Trophoblast cell (in vitro differentiated cells and primary cell): ENCODE measurements around the gene CACNA1G.

Source experiments
- DNase-seq, 2 donors: peaks; one replicate each; pipeline ENCODE4 v3.0.0-alpha.2; 2016
- H2AFZ ChIP-seq: 2 replicates; pipeline ENCODE4 v1.6.1; 2013; ENCODE audit warnings: low read length, moderate library complexity, mild to moderate bottlenecking; ENCODE audit not compliant: insufficient read depth, poor library complexity
- H2AK5ac ChIP-seq: 2 replicates; pipeline ENCODE4 v1.6.1; 2013; ENCODE audit warnings: mild to moderate bottlenecking, low read length
- H2BK120ac ChIP-seq: 2 replicates; pipeline ENCODE4 v1.6.1; 2013; ENCODE audit warnings: low read length, mild to moderate bottlenecking, moderate library complexity; ENCODE audit not compliant: insufficient read depth, poor library complexity
- H2BK12ac ChIP-seq: 2 replicates; pipeline ENCODE4 v1.6.1; 2013; ENCODE audit warnings: mild to moderate bottlenecking, low read length, moderate library complexity
- H2BK5ac ChIP-seq: 2 replicates; pipeline ENCODE4 v1.6.1; 2013; ENCODE audit warnings: low read length, low read depth, moderate library complexity, mild to moderate bottlenecking; ENCODE audit not compliant: poor library complexity
- H3K14ac ChIP-seq: 2 replicates; pipeline ENCODE4 v1.6.1; 2013; ENCODE audit warnings: mild to moderate bottlenecking, low read length
- H3K18ac ChIP-seq: 2 replicates; pipeline ENCODE4 v1.6.1; 2013; ENCODE audit warnings: mild to moderate bottlenecking, low read length
- H3K23ac ChIP-seq: 2 replicates; pipeline ENCODE4 v1.6.1; 2013; ENCODE audit warnings: low read length
- H3K27ac ChIP-seq: 2 replicates; pipeline ENCODE4 v1.5.1; 2013; ENCODE audit warnings: low read depth, mild to moderate bottlenecking, inconsistent platforms, low read length, moderate library complexity
- H3K27me3 ChIP-seq: 2 replicates; pipeline ENCODE4 v1.6.1; 2013; ENCODE audit warnings: inconsistent platforms, mild to moderate bottlenecking, low read length, moderate library complexity; ENCODE audit not compliant: insufficient read depth
- H3K36me3 ChIP-seq, 2 experiments: 1 replicate in 1 of 2; 2 replicates in 1 of 2; pipeline ENCODE4 v1.6.1; 2013; ENCODE audit warnings: low read length in 2 of 2, mild to moderate bottlenecking in 2 of 2, moderate library complexity in 1 of 2; ENCODE audit not compliant: insufficient read depth in 2 of 2, control insufficient read depth in 1 of 2
- H3K4ac ChIP-seq: 2 replicates; pipeline ENCODE4 v1.6.1; 2013; ENCODE audit warnings: low read depth, mild to moderate bottlenecking, low read length, moderate library complexity
- H3K4me1 ChIP-seq, 2 experiments: 1 replicate in 1 of 2; 2 replicates in 1 of 2; pipeline ENCODE4 v1.6.1; 2013; ENCODE audit warnings: low read length in 2 of 2, mild to moderate bottlenecking in 2 of 2, moderate library complexity in 1 of 2; ENCODE audit not compliant: insufficient read depth in 2 of 2, control insufficient read depth in 1 of 2
- H3K4me2 ChIP-seq: 2 replicates; pipeline ENCODE4 v1.6.1; 2013; ENCODE audit warnings: inconsistent platforms, mild to moderate bottlenecking, low read length, moderate library complexity
- H3K4me3 ChIP-seq: 2 replicates; pipeline ENCODE4 v1.5.1; 2013; ENCODE audit warnings: mild to moderate bottlenecking, low read depth, low read length, inconsistent platforms
- H3K79me1 ChIP-seq: one replicate; pipeline ENCODE4 v1.6.1; 2013; ENCODE audit warnings: low read length
- H3K79me2 ChIP-seq: 2 replicates; pipeline ENCODE4 v1.6.1; 2013; ENCODE audit warnings: low read length, mild to moderate bottlenecking; ENCODE audit not compliant: control insufficient read depth, insufficient read depth, poor library complexity
- H3K9ac ChIP-seq: 2 replicates; pipeline ENCODE4 v1.6.1; 2013; ENCODE audit warnings: mild to moderate bottlenecking, low read length
- H3K9me3 ChIP-seq: 2 replicates; pipeline ENCODE4 v1.6.1; 2013; ENCODE audit warnings: low read depth, mild to moderate bottlenecking, control low read depth, inconsistent platforms, low read length; ENCODE audit not compliant: insufficient read depth
- H4K12ac ChIP-seq: 2 replicates; pipeline ENCODE4 v1.6.1; 2013; ENCODE audit warnings: low read depth, mild to moderate bottlenecking, low read length, moderate library complexity
- H4K8ac ChIP-seq: 2 replicates; pipeline ENCODE4 v1.6.1; 2013; ENCODE audit warnings: low read depth, mild to moderate bottlenecking, low read length, moderate library complexity
- H4K91ac ChIP-seq: one replicate; pipeline ENCODE4 v1.6.1; 2013; ENCODE audit warnings: low read depth, mild to moderate bottlenecking, low read length, moderate library complexity
- WGBS: extraction: QIAGEN DNeasy Blood & Tissue Kit; methylation state at CpG from one replicate; pipeline ENCODE4 v1.1.7; 2013; ENCODE audit warnings: missing lambda C conversion rate; ENCODE audit not compliant: insufficient read length, insufficient coverage; ENCODE audit errors: extremely low coverage; 5-methylcytosine and 5-hydroxymethylcytosine counted together

The CACNA1G gene

DNA sequence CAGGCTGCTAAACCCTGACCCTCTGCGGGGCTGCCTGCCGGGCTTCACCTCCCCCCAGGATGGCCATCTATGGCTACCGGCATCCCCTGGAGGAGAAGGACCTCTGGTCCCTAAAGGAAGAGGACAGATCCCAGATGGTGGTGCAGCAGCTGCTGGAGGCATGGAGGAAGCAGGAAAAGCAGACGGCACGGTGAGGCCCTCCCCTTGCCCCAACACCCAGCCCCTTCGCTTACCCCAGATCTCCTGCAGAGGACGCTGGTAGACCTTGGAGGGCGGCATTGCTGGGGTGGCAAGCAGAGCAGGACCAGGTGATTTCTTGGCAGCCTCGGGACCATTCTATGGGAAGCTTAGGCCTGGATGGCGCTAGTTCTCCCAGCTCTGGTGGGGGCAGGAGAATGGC, 98.7 kb downstream of the CACNA1G start:
- Histone ChIP-seq H3K9me3 (no peaks in the 10 kb centered on the region), H4K8ac (peak overlapping the region; percentile 26), H3K79me1 (peaks cover 21% of the 10 kb centered on the region), H3K79me2 (peaks cover 2% of the 10 kb centered on the region), H4K12ac (no peak overlapping the region), H3K4me3 (no peak overlapping the region), H2BK5ac (no peak overlapping the region), H4K91ac (no peak overlapping the region), H3K23ac (no peak overlapping the region), H2AK5ac (no peak overlapping the region), H3K14ac (no peak overlapping the region), H2AFZ (no peak overlapping the region), H3K36me3 (no peaks in the 10 kb centered on the region), H3K4ac (no peak overlapping the region), H2BK120ac (no peak overlapping the region), H3K4me1 (peaks cover 26 to 36% of the 10 kb centered on the region in 2 experiments), H3K18ac (no peak overlapping the region), H3K9ac (no peak overlapping the region), H2BK12ac (no peak overlapping the region), H3K27me3 (no peaks in the 10 kb centered on the region), H3K4me2 (no peak overlapping the region), H3K27ac (no peak overlapping the region)
- WGBS: no CpG with 5 or more reads among the region's 10 CpGs
- no peak for DNase-seq

DNA sequence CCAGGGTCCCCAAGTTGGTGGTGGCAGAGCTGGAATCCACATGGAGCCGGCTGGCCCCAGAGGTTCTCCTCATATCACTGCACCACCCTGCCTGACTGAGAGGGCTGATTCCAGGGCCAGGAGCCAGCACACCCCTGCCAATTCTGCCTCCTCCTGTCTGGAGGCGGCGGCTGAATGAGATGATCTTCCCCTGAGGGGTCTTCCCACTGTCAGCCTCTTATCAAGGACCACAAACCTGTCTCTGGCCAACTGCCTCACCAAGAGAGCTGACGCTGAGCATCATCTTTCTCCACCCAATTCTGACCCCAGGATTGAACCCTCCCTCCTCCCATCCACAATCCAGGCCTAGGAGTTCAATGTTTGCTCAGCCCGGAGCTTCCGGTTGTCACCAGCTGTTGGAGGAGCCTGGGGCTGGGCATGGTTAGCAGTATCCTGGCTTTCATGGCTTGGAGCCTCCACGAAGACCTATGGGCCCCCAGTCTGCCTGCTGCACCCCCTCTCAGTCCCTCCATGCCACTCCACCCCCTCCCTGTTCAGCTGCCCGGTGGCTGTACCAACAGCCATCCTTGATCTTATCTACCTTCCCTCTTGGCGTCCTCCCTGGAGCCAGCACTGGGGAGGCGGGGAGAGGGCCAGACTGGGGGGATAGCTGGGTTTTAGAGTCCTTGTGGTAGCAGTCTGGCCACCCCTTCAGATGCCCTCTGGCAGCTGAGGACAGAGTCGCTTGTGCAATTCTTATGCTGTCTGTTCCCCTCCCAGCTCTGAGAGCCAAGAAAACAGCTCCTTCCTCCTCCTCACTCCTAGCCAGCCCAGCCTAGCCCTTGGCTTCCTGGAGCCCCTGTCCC, 99.7 kb downstream of the CACNA1G start:
- H2BK120ac ChIP-seq: peak overlapping the region; percentile 46
- H3K79me2 ChIP-seq: peaks cover 2% of the 10 kb centered on the region
- H3K23ac ChIP-seq: no peak overlapping the region
- H2BK12ac ChIP-seq: peak overlapping the region; percentile 22
- no peak overlapping the region for H2AFZ ChIP-seq
- peak overlapping the region; percentile 46 for H2AK5ac ChIP-seq
- no peak overlapping the region for H2BK5ac ChIP-seq
- no peak overlapping the region for H4K8ac ChIP-seq
- H3K9me3 ChIP-seq: no peaks in the 10 kb centered on the region
- H3K79me1 ChIP-seq: peaks cover 21% of the 10 kb centered on the region
- peaks cover 26 to 36% of the 10 kb centered on the region in 2 experiments for H3K4me1 ChIP-seq
- H3K4ac ChIP-seq: no peak overlapping the region
- DNase-seq: no peak
- H3K9ac ChIP-seq: no peak overlapping the region
- no CpG with 5 or more reads among the region's 11 CpGs for WGBS
- H3K36me3 ChIP-seq: no peaks in the 10 kb centered on the region
- H3K4me3 ChIP-seq: no peak overlapping the region
- no peak overlapping the region for H3K4me2 ChIP-seq
- peak overlapping the region; percentile 89 for H4K91ac ChIP-seq
- H3K18ac ChIP-seq: no peak overlapping the region
- no peak overlapping the region for H3K27ac ChIP-seq
- H3K27me3 ChIP-seq: no peaks in the 10 kb centered on the region
- peak overlapping the region; percentile 16 for H3K14ac ChIP-seq
- H4K12ac ChIP-seq: no peak overlapping the region

DNA sequence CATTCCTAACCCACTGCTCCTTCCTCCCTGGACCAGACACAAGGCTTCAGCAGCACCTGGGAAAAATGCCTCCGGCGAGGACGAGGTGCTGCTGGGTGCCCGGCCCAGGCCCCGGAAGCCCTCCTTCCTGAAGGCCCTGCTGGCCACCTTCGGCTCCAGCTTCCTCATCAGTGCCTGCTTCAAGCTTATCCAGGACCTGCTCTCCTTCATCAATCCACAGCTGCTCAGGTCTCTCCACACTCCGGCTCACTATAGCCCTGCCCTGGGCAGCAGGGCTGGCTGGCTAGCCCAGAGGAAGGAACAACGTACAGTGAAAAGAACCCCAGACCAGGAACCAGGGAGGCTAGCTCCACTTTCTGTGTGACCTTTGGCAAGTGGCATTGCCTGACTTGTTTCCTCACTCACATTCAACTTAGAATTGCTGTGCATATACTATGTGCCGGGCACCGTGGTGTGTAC, 100.4 kb downstream of the CACNA1G start:
- peak; percentile 34 to 71 for DNase-seq
- peak overlapping the region; percentile 16 for H3K14ac ChIP-seq
- peak overlapping the region; percentile 22 for H2BK12ac ChIP-seq
- H3K27me3 ChIP-seq: no peaks in the 10 kb centered on the region
- peak overlapping the region; percentile 89 for H4K91ac ChIP-seq
- no peak overlapping the region for H4K12ac ChIP-seq
- WGBS: no CpG with 5 or more reads among the region's 10 CpGs
- no peak overlapping the region for H3K4ac ChIP-seq
- peak overlapping the region; percentile 0 for H3K18ac ChIP-seq
- H2AK5ac ChIP-seq: peak overlapping the region; percentile 46
- peaks cover 21% of the 10 kb centered on the region for H3K79me1 ChIP-seq
- H2BK120ac ChIP-seq: peak overlapping the region; percentile 46
- peak overlapping the region; percentile 27 for H4K8ac ChIP-seq
- H3K79me2 ChIP-seq: peaks cover 2% of the 10 kb centered on the region
- no peak overlapping the region for H2AFZ ChIP-seq
- H2BK5ac ChIP-seq: peak overlapping the region; percentile 5
- no peaks in the 10 kb centered on the region for H3K9me3 ChIP-seq
- no peak overlapping the region for H3K4me3 ChIP-seq
- H3K23ac ChIP-seq: no peak overlapping the region
- no peak overlapping the region for H3K9ac ChIP-seq
- peaks cover 26 to 36% of the 10 kb centered on the region in 2 experiments for H3K4me1 ChIP-seq
- H3K27ac ChIP-seq: no peak overlapping the region
- H3K4me2 ChIP-seq: no peak overlapping the region
- no peaks in the 10 kb centered on the region for H3K36me3 ChIP-seq

DNA sequence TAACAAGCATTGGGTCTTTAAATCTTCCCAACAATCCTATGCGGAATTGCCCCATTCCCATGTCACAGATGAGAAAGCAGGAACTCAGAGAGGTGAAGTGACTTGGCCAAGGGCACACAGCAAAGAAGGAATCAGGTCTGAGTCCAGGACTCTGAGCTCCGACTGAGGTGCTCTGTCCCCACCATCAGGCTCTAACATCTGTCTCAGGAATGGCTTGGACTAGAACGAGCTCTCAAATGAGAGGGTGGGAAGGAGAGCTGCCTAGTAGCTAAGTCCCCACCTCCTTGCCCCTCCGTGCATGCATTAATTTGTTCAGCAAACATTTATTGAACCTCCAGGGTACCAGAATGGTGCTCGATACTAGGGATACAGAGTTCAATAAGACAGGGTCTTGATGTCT, 100.8 kb downstream of the CACNA1G start:
- Histone ChIP-seq H2AFZ (peak overlapping the region; percentile 38), H3K4me2 (no peak overlapping the region), H3K4me1 (peaks cover 26 to 36% of the 10 kb centered on the region in 2 experiments), H3K79me2 (peaks cover 2% of the 10 kb centered on the region), H3K79me1 (peaks cover 21% of the 10 kb centered on the region), H3K14ac (peak overlapping the region; percentile 16), H3K18ac (peak overlapping the region; percentile 0), H4K8ac (peak overlapping the region; percentile 27), H4K91ac (peak overlapping the region; percentile 89), H3K27me3 (no peaks in the 10 kb centered on the region), H2AK5ac (peak overlapping the region; percentile 46), H2BK5ac (peak overlapping the region; percentile 35), H3K9me3 (no peaks in the 10 kb centered on the region), H3K4ac (peak overlapping the region; percentile 25), H3K4me3 (no peak overlapping the region), H3K9ac (no peak overlapping the region), H3K23ac (no peak overlapping the region), H4K12ac (peak overlapping the region; percentile 14), H2BK12ac (peak overlapping the region; percentile 22), H2BK120ac (peak overlapping the region; percentile 46), H3K27ac (no peak overlapping the region), H3K36me3 (no peaks in the 10 kb centered on the region)
- no CpG with 5 or more reads among the region's 5 CpGs for WGBS
- no peak for DNase-seq
